Measurements from ENCODE around the gene RPTOR.

The RPTOR gene

GRCh38 chr17:80592243-80592642 lies 47.6 kb downstream of the RPTOR start:
- no CpG with 5 or more reads among the region's 5 CpGs for WGBS (ENCODE audit: extremely low coverage, insufficient coverage, low lambda C conversion rate)
- Histone ChIP-seq H2BK5ac (ENCODE audit: low read length) (no peak overlapping the region), H2BK120ac (ENCODE audit: low read depth, low read length) (no peak overlapping the region)

DNA sequence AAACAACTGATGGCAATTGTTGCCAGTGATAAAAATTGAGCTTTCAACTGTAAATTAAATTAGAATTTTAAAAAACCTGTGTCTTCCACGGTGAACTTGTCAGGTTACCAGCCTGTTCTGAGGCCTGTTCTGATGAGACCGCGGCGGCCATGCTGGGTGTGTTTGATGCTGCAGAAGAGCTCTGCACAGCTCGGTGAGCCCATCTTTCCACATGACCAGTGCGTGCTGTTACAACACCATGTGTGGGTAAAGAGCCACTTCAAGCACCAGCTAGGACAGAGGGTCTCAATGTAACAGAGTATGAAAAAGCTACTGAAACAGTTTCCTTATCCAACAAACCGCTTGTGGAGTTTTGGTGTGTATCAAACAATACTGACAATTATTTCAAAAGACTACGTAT lies 48.5 kb downstream of the RPTOR start:
- Histone ChIP-seq H2BK15ac (replicated peaks; ENCODE audit: low read depth) (no peak overlapping the region), H3K27me3 (ENCODE audit: insufficient read depth, low read length, poor library complexity) (no peaks in the 10 kb centered on the region), H4K8ac (ENCODE audit: low read depth, low read length) (no peak overlapping the region), H3K4me2 (ENCODE audit: low read length) (no peak overlapping the region), H3K4ac (ENCODE audit: low read depth, low read length) (no peak overlapping the region), H2BK5ac (ENCODE audit: low read length) (no peak overlapping the region), H4K5ac (ENCODE audit: low read length) (no peak overlapping the region), H3K36me3 (ENCODE audit: control insufficient read depth, insufficient read depth, low read length) (no peaks in the 10 kb centered on the region), H3K18ac (ENCODE audit: low read length) (no peak overlapping the region), H2BK120ac (ENCODE audit: low read depth, low read length) (no peak overlapping the region), H3K79me1 (ENCODE audit: low read length) (peaks cover 25% of the 10 kb centered on the region), H3K9ac (ENCODE audit: low read length) (no peak overlapping the region), H3K27ac (ENCODE audit: low read depth, low read length) (no peak overlapping the region), H3K56ac (ENCODE audit: low read length) (no peak overlapping the region), H3K4me3 (ENCODE audit: low read length) (no peak overlapping the region), H3K23ac (ENCODE audit: low read length) (no peak overlapping the region), H2AK5ac (ENCODE audit: low read length) (no peak overlapping the region), H3K79me2 (ENCODE audit: control insufficient read depth, insufficient read depth, low read length) (peaks cover 23% of the 10 kb centered on the region), H3K4me1 (ENCODE audit: control insufficient read depth, low read depth, low read length) (no peaks in the 10 kb centered on the region)
- no CpG with 5 or more reads among the region's 8 CpGs for WGBS (ENCODE audit: extremely low coverage, insufficient coverage, low lambda C conversion rate)
- no peak for DNase-seq

More at GRCh38 chr17:80592243-80592642, 47.6 kb downstream of the RPTOR start:
- Histone ChIP-seq H3K18ac (ENCODE audit: low read length) (no peak overlapping the region), H3K4me3 (ENCODE audit: low read length) (no peak overlapping the region), H3K4me1 (ENCODE audit: control insufficient read depth, low read depth, low read length) (no peaks in the 10 kb centered on the region), H3K27ac (ENCODE audit: low read depth, low read length) (no peak overlapping the region), H4K8ac (ENCODE audit: low read depth, low read length) (no peak overlapping the region), H3K79me1 (ENCODE audit: low read length) (peaks cover 23% of the 10 kb centered on the region), H3K9ac (ENCODE audit: low read length) (no peak overlapping the region), H3K36me3 (ENCODE audit: control insufficient read depth, insufficient read depth, low read length) (no peaks in the 10 kb centered on the region), H3K27me3 (ENCODE audit: insufficient read depth, low read length, poor library complexity) (no peaks in the 10 kb centered on the region), H3K23ac (ENCODE audit: low read length) (no peak overlapping the region), H3K4ac (ENCODE audit: low read depth, low read length) (no peak overlapping the region), H2BK15ac (replicated peaks; ENCODE audit: low read depth) (no peak overlapping the region), H2AK5ac (ENCODE audit: low read length) (no peak overlapping the region), H3K79me2 (ENCODE audit: control insufficient read depth, insufficient read depth, low read length) (peaks cover 22% of the 10 kb centered on the region), H4K5ac (ENCODE audit: low read length) (no peak overlapping the region), H3K4me2 (ENCODE audit: low read length) (no peak overlapping the region), H3K56ac (ENCODE audit: low read length) (no peak overlapping the region)
- no peak for DNase-seq

DNA sequence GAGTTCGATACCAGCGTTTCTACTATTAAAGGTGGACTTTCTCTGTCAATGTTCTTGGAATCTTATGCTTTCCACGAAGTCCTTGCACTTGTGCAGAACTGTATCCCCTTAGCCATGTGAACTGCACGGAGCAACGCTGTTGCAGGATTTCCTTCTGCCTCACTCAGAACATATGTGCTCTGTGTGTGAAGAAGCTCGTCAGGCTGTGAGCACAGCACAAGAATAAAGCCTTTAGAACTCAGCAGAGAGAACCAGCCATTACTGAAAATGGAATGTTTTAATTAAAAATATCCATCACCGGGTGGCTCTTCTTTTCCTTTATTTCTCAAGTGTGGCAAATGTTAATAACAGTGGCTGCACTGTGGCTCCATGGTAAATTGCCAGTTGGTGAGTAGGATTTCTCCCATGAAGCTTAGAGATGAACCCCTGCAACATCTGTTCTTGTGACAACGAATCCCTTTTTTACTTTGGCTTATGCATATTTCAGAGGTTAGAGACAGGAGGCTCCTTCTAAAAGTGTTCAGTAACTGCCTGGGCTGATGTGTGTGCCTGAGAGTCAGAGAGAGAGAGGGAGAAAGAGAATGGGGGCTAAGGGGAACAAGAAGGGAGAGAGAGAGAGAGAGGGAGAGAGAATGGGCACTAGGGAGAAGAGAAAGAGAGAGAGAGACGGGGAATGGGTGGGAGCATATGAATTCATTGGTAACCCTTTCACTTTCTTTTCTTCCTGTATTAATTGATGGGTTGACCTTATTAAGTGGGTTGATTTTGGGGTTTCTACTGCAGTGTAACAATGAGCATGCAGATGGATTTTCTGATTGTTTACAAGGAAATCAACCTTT lies 50.0 kb downstream of the RPTOR start:
- H3K56ac ChIP-seq (ENCODE audit: low read length): no peak overlapping the region
- no peak overlapping the region for H3K23ac ChIP-seq (ENCODE audit: low read length)
- H3K18ac ChIP-seq (ENCODE audit: low read length): no peak overlapping the region
- no peak overlapping the region for H2BK5ac ChIP-seq (ENCODE audit: low read length)
- no peak overlapping the region for H2BK120ac ChIP-seq (ENCODE audit: low read depth, low read length)
- H3K36me3 ChIP-seq (ENCODE audit: control insufficient read depth, insufficient read depth, low read length): no peaks in the 10 kb centered on the region
- H2AK5ac ChIP-seq (ENCODE audit: low read length): no peak overlapping the region
- no peak overlapping the region for H3K27ac ChIP-seq (ENCODE audit: low read depth, low read length)
- H4K5ac ChIP-seq (ENCODE audit: low read length): no peak overlapping the region
- no peak overlapping the region for H3K4me2 ChIP-seq (ENCODE audit: low read length)
- no peaks in the 10 kb centered on the region for H3K27me3 ChIP-seq (ENCODE audit: insufficient read depth, low read length, poor library complexity)
- WGBS (ENCODE audit: extremely low coverage, insufficient coverage, low lambda C conversion rate): no CpG with 5 or more reads among the region's 9 CpGs
- peaks cover 32% of the 10 kb centered on the region for H3K79me2 ChIP-seq (ENCODE audit: control insufficient read depth, insufficient read depth, low read length)
- H3K79me1 ChIP-seq (ENCODE audit: low read length): peaks cover 36% of the 10 kb centered on the region
- H3K9ac ChIP-seq (ENCODE audit: low read length): no peak overlapping the region
- H3K4ac ChIP-seq (ENCODE audit: low read depth, low read length): no peak overlapping the region
- DNase-seq: no peak
- H4K8ac ChIP-seq (ENCODE audit: low read depth, low read length): no peak overlapping the region
- no peak overlapping the region for H3K4me3 ChIP-seq (ENCODE audit: low read length)
- no peak overlapping the region for H2BK15ac ChIP-seq (replicated peaks; ENCODE audit: low read depth)
- H3K4me1 ChIP-seq (ENCODE audit: control insufficient read depth, low read depth, low read length): no peaks in the 10 kb centered on the region

GRCh38 chr17:80596760-80597608 lies 52.3 kb downstream of the RPTOR start:
- Histone ChIP-seq H3K4me2 (ENCODE audit: low read length) (no peak overlapping the region), H3K4me1 (ENCODE audit: control insufficient read depth, low read depth, low read length) (no peaks in the 10 kb centered on the region), H3K79me2 (ENCODE audit: control insufficient read depth, insufficient read depth, low read length) (peaks cover 26% of the 10 kb centered on the region), H3K27ac (ENCODE audit: low read depth, low read length) (no peak overlapping the region), H3K56ac (ENCODE audit: low read length) (no peak overlapping the region), H2BK15ac (replicated peaks; ENCODE audit: low read depth) (no peak overlapping the region), H2AK5ac (ENCODE audit: low read length) (no peak overlapping the region), H2BK120ac (ENCODE audit: low read depth, low read length) (no peak overlapping the region), H3K4me3 (ENCODE audit: low read length) (no peak overlapping the region), H4K8ac (ENCODE audit: low read depth, low read length) (no peak overlapping the region), H2BK5ac (ENCODE audit: low read length) (no peak overlapping the region), H3K4ac (ENCODE audit: low read depth, low read length) (no peak overlapping the region), H3K23ac (ENCODE audit: low read length) (no peak overlapping the region), H4K5ac (ENCODE audit: low read length) (no peak overlapping the region), H3K79me1 (ENCODE audit: low read length) (peaks cover 35% of the 10 kb centered on the region), H3K36me3 (ENCODE audit: control insufficient read depth, insufficient read depth, low read length) (no peaks in the 10 kb centered on the region), H3K18ac (ENCODE audit: low read length) (no peak overlapping the region), H3K9ac (ENCODE audit: low read length) (no peak overlapping the region), H3K27me3 (ENCODE audit: insufficient read depth, low read length, poor library complexity) (no peaks in the 10 kb centered on the region)
- DNase-seq: no peak
- no CpG with 5 or more reads among the region's 12 CpGs for WGBS (ENCODE audit: extremely low coverage, insufficient coverage, low lambda C conversion rate)

- Histone ChIP-seq H3K4me2 (ENCODE audit: low read length) (no peak overlapping the region), H3K4me3 (ENCODE audit: low read length) (no peak overlapping the region), H3K79me2 (ENCODE audit: control insufficient read depth, insufficient read depth, low read length) (peaks cover 24% of the 10 kb centered on the region), H2AK5ac (ENCODE audit: low read length) (no peak overlapping the region), H2BK5ac (ENCODE audit: low read length) (no peak overlapping the region), H4K8ac (ENCODE audit: low read depth, low read length) (no peak overlapping the region), H2BK15ac (replicated peaks; ENCODE audit: low read depth) (no peak overlapping the region), H4K5ac (ENCODE audit: low read length) (no peak overlapping the region), H3K9ac (ENCODE audit: low read length) (no peak overlapping the region), H2BK120ac (ENCODE audit: low read depth, low read length) (no peak overlapping the region), H3K18ac (ENCODE audit: low read length) (no peak overlapping the region), H3K4me1 (ENCODE audit: control insufficient read depth, low read depth, low read length) (no peaks in the 10 kb centered on the region), H3K23ac (ENCODE audit: low read length) (no peak overlapping the region), H3K56ac (ENCODE audit: low read length) (no peak overlapping the region), H3K36me3 (ENCODE audit: control insufficient read depth, insufficient read depth, low read length) (no peaks in the 10 kb centered on the region), H3K4ac (ENCODE audit: low read depth, low read length) (no peak overlapping the region), H3K79me1 (ENCODE audit: low read length) (peaks cover 38% of the 10 kb centered on the region), H3K27me3 (ENCODE audit: insufficient read depth, low read length, poor library complexity) (no peaks in the 10 kb centered on the region), H3K27ac (ENCODE audit: low read depth, low read length) (no peak overlapping the region)
- no peak for DNase-seq
- no CpG with 5 or more reads among the region's 9 CpGs for WGBS (ENCODE audit: extremely low coverage, insufficient coverage, low lambda C conversion rate)
These were observed 54.3 kb downstream of the RPTOR start for GRCh38 chr17:80598813-80599545.

Measured in mesendoderm (in vitro differentiated cells).